Psoas muscle (tissue), 8 donors: ENCODE data around the gene R3HDM2. TPM values are rescaled to one million over a fixed set of nuclear protein-coding genes. Genes with fewer than 3 reads are reported as not detected.

Experiments
- ATAC-seq, 4 donors: fragments of 200-7000 bp; cut with Tn5 transposase; one replicate each; pipeline ENCODE4 v1.9.1; 2020; ENCODE audit warnings: moderate library complexity in 3 of 4, mild to moderate bottlenecking in 2 of 4
- DNase-seq, 2 donors: peaks; one replicate each; pipeline ENCODE4 v3.0.0-alpha.2; 2020
- H3K27ac ChIP-seq: fragments of 200-600 bp; one replicate; pipeline ENCODE4 v1.8.0; 2022
- H3K27me3 ChIP-seq, 3 donors: fragments of 200-600 bp in 1 of 3; one replicate each; pipeline versions ENCODE4 v1.6.1 to v1.8.0; 2013 to 2022; ENCODE audit warnings: low read length in 2 of 3, mild to moderate bottlenecking in 2 of 3, moderate library complexity in 1 of 3; ENCODE audit not compliant: insufficient read depth in 3 of 3
- H3K36me3 ChIP-seq, 2 donors: fragments of 200-600 bp in 1 of 2; one replicate each; pipeline versions ENCODE4 v1.6.1 to v1.8.0; 2013 to 2022; ENCODE audit warnings: low read depth in 1 of 2, mild to moderate bottlenecking in 1 of 2, moderate library complexity in 1 of 2; ENCODE audit not compliant: insufficient read depth in 1 of 2
- H3K4me1 ChIP-seq: fragments of 200-600 bp; one replicate; pipeline ENCODE4 v1.8.0; 2022
- H3K4me3 ChIP-seq: fragments of 200-600 bp; one replicate; pipeline ENCODE4 v1.8.0; 2022; ENCODE audit warnings: mild to moderate bottlenecking
- H3K9me3 ChIP-seq: fragments of 200-600 bp; one replicate; pipeline ENCODE4 v1.8.0; 2022
- CTCF ChIP-seq: fragments of 200-600 bp; IDR thresholded peaks from one replicate; pipeline ENCODE4 v1.8.0; 2022; ENCODE audit warnings: antibody characterized with exemption
- WGBS, 3 donors: extraction: QIAGEN DNeasy Blood & Tissue Kit; methylation state at CpG; one replicate each; pipeline versions ENCODE4 v1.1.6 to v1.1.7; 2013; 5-methylcytosine and 5-hydroxymethylcytosine counted together
- intact Hi-C, 2 donors: fragments of 100-400 bp; cut with DNase I; formaldehyde crosslinking; loops; one replicate each; pipeline versions ENCODE4 v1.11.0 to v1.14.2; 2022
- polyA plus RNA-seq, 3 donors: library from polyadenylated mRNA; stranded (reverse); fragments of 200-250 nt; gene quantifications; one replicate each; pipeline ENCODE4 v1.2.3, GENCODE V29; 2013
- total RNA-seq, 4 donors: library from RNA; stranded (reverse); fragmentation: NEBNext Ultra II Directional in 2 of 4; extraction: Animal tissue kit (Norgen Biotek cat#: 25700) in 2 of 4; gene quantifications; one replicate each; pipeline versions ENCODE4 v1.2.1 to v1.2.4, GENCODE V29; 2021 to 2023
- donor health status: healthy with polysubstance abuse.
- donor health status: DM: no; HTN: no; CAD: no; lungs with moderate emphysema.
- donor health status: Bipolar disorder and iron deficiency.
- donor health status: healthy.
- donor health status: DM: yes; HTN: yes; CAD: no.
- donor health status: DM: no; HTN: no; CAD: no.
- donor health status: DM: no; HTN: no; CAD: no.
- donor health status: DM: yes; HTN: yes; CAD: no.

Gene R3HDM2
- total and polyA plus RNA-seq, 7 donors: 12.1 to 64.9 (median 41.4) TPM

- no peaks in the 10 kb centered on the region for H3K9me3 ChIP-seq
- ATAC-seq (no peak), DNase-seq (no peak)
- H3K27me3 ChIP-seq: no peaks in the 10 kb centered on the region
- TF ChIP-seq CTCF: no peak
- intact Hi-C loops: no loop called here
- H3K4me3 ChIP-seq: no peak overlapping the region
- H3K27ac ChIP-seq: no peak overlapping the region
- H3K4me1 ChIP-seq: peaks cover 6% of the 10 kb centered on the region
- 80 to 93% (median 82%) methylated on average over 3 of the region's 3 CpGs for WGBS, 3 donors
- no peaks in the 10 kb centered on the region for H3K36me3 ChIP-seq
Measured at GRCh38 chr12:57433370-57433769, 2.5 kb upstream of the R3HDM2 start.

- peak overlapping the region; percentile 95 for H3K27ac ChIP-seq
- H3K9me3 ChIP-seq: no peaks in the 10 kb centered on the region
- ATAC-seq (no peak), DNase-seq (no peak)
- no peaks in the 10 kb centered on the region for H3K36me3 ChIP-seq
- H3K4me1 ChIP-seq: peaks cover 6% of the 10 kb centered on the region
- 93 to 94% (median 93%) methylated on average over 11 of the region's 11 CpGs for WGBS, 3 donors
- no peak for TF ChIP-seq CTCF
- peak overlapping the region; percentile 79 for H3K4me3 ChIP-seq
- no peaks in the 10 kb centered on the region for H3K27me3 ChIP-seq
- intact Hi-C loops: no loop called here
Measured at GRCh38 chr12:57431654-57432188, 878 bp upstream of the R3HDM2 start.

GRCh38 chr12:57430112-57430930, 522 bp downstream of the R3HDM2 start:
- no peaks in the 10 kb centered on the region for H3K9me3 ChIP-seq
- H3K36me3 ChIP-seq: peaks cover 0 to 4% of the 10 kb centered on the region in 2 donors
- no peaks in the 10 kb centered on the region for H3K27me3 ChIP-seq
- H3K4me1 ChIP-seq: peaks cover 6% of the 10 kb centered on the region
- ATAC-seq (peak; percentile 69 to 77 (median 75)), DNase-seq (peak; percentile 66 to 76)
- peak overlapping the region; percentile 95 for H3K27ac ChIP-seq
- 0 to 2% (median 0%) methylated on average over 43 to 74 of the region's 74 CpGs for WGBS, 3 donors
- H3K4me3 ChIP-seq: peak overlapping the region; percentile 79
- intact Hi-C loops: no loop called here
- peak; percentile 12 for TF ChIP-seq CTCF

GRCh38 chr12:57429473-57430111, 1.3 kb downstream of the R3HDM2 start:
- ATAC-seq: no peak

More at GRCh38 chr12:57429473-57430111, 1.3 kb downstream of the R3HDM2 start:
- Histone ChIP-seq H3K27me3 (no peaks in the 10 kb centered on the region), H3K36me3 (peaks cover 0 to 6% of the 10 kb centered on the region in 2 donors), H3K27ac (peak overlapping the region; percentile 95), H3K4me3 (peak overlapping the region; percentile 79), H3K4me1 (peaks cover 6% of the 10 kb centered on the region), H3K9me3 (no peaks in the 10 kb centered on the region)
- intact Hi-C loops: no loop called here
- TF ChIP-seq CTCF: no peak
- 30 to 42% (median 31%) methylated on average over 9 of the region's 9 CpGs for WGBS, 3 donors
- no peak for DNase-seq
